GM12892 (cell line): ENCODE measurements around the gene SMPD3.

ENCODE experiments used
- POLR2A ChIP-seq: IDR thresholded peaks from 2 replicates; pipeline ENCODE4 v1.6.1; 2011; ENCODE audit warnings: low read depth, low read length, control low read depth
- TAF1 ChIP-seq: IDR thresholded peaks from 2 replicates; pipeline ENCODE4 v1.6.1; 2011; ENCODE audit warnings: low read depth, mild to moderate bottlenecking, control low read depth, low read length, borderline replicate concordance

DNA sequence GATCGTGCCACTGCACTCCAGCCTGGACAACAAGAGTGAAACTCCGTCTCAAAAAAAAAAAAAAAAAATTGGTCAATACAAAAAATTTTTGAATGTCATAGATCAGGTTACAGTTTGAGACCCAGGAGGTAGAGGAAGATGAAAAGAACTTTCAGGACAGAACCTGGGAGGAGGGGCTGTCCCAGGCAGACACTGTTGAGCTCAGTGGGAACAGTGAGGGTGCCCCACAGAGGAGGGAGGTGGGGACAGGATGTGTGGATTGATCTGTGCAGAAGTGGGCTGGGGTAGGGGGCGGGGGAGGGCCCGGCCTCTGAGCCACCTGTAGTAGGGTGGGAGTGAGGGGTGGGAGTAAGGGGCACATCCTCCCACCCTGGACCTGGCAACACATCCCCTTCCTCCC lies 79.1 kb downstream of the SMPD3 start:
- TF ChIP-seq POLR2A = no peak
- TF ChIP-seq TAF1 = no peak
